Measurements from ENCODE around the gene SHH. TPM values are rescaled to one million over a fixed set of nuclear protein-coding genes. Genes with fewer than 3 reads are reported as not detected.

Gene SHH
- total RNA-seq, 1 experiment from 2014 or later: not detected

DNA sequence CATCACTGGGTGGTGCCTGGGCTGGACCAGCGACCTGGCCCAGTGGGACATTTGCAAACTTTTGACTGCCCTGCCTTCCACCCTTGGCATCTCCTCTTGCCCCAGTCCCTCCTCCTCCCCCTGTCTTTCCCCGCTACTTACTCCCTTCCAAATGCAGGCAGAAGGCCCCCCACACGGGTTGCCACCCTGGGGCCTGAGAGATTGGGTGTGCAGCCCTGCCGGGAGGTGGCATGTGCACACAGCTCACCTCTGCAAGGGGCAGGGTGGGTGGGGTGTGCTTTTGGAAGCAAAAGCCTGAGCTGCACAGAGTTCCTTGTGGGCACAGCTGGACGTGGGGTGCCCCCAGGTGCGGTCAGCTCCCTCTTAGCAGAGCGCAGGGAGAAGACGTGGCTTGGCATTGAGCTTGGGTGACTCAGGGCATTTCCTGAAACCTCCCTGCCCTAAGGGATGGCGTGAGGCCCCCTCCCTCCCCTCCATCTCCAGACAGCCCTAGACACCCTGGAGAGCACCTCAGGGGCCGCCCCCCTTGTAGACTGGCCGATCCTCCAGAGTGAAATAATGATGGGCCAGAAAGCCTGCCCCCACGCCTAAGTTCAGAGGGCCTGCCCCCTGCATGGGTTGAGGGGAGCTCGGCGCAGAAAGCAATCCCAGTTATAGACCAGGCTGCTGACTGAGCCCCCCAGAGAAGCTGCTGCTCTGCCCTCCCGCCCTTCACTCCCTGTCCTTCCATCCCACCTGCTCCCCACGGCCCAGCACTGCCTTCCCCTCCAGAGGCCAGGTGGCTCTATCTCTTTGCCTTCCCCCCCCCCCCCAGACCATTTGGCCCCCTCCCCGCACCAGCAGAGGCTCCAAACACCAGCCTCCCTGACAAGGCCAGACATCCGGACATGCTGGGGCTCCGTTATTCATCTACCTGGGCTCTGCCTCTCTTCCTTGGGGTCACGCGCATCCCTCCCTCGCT is 2.3 kb upstream of the SHH start:
- Histone ChIP-seq H3K36me3 (no peaks in the 10 kb centered on the region), H3K27me3 (peaks cover 21% of the 10 kb centered on the region), H3K4me3 (no peak overlapping the region), H3K9me3 (no peaks in the 10 kb centered on the region)
- no peak for DNase-seq

DNA sequence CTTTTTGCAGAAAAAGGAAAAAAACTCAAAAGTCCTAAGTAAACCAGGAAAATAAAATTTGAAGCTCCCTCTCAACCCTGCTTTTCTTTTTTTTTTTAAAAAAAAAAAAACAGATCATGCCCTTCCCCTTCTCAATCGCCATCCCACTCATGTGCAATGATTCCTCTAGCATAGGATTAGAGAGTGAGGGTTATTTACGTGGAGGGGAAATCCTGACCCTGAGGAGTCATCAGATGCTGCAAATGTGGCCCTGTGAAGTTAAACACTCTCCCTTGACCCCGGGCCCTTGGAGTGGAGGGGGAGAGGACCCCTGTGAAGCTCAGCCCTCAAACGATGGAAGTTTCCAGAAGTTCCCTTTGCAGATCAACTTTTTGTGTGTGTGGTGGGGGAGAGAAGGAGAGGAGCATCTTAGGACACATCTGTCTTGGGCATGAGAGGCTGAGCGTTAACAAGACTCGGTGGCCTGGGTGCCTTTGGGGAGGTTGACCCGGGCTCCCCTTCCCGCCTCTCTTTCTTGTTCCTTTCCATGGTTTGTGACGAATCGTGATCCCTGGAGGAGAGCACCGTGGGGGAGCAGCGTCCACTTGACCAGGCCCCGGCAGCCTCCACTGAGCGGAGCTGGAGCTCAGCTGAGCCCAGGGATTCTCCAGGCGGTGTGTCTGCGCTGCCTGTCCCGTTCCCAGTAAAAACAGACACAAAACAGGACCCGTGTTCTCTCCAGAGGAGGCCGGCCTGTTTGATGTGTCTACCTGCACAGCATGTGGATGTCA is 1.5 kb upstream of the SHH start:
- Histone ChIP-seq H3K36me3 (no peaks in the 10 kb centered on the region), H3K9me3 (no peaks in the 10 kb centered on the region), H3K27me3 (peaks cover 21% of the 10 kb centered on the region), H3K4me3 (no peak overlapping the region)
- no peak for DNase-seq

DNA sequence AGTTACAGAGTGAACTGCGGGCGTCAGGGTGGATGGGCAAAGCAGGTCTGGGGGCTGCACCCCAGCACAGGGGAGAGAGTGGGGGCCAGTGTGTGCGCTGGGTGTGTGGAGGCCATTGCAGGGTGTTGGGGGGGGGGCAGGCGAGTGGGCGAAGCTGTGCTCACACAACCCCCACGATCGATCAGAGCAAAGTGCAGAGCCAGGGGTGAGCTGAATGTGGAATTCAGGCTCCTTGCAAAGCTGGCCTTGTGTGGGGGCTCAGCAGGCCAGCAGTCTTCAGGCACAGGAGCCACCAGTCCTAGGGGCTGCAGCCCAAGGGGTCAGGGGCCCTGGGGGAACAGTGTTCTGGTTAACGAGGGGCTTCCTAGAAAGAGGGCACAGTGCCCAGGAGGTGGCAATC is 862 bp upstream of the SHH start:
- H3K36me3 ChIP-seq: no peaks in the 10 kb centered on the region
- H3K27me3 ChIP-seq: peaks cover 21% of the 10 kb centered on the region
- no peaks in the 10 kb centered on the region for H3K9me3 ChIP-seq
- H3K4me3 ChIP-seq: no peak overlapping the region
- no peak for DNase-seq

DNA sequence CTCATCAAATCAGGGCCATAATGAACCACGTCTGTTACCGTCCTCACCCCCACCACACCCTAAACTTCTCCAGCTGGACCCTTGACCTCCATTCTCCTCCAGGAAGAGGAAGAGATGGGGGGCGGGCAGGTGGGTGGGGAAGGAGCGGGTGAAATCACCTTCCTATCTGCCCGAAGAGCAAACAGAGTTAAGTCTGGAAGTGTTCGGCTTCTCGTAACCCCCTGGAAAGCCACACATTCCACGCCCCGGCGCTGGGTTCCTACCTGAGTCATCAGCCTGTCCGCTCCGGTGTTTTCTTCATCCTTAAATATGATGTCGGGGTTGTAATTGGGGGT is 736 bp downstream of the SHH start:
- H3K4me3 ChIP-seq: no peak overlapping the region

DNA sequence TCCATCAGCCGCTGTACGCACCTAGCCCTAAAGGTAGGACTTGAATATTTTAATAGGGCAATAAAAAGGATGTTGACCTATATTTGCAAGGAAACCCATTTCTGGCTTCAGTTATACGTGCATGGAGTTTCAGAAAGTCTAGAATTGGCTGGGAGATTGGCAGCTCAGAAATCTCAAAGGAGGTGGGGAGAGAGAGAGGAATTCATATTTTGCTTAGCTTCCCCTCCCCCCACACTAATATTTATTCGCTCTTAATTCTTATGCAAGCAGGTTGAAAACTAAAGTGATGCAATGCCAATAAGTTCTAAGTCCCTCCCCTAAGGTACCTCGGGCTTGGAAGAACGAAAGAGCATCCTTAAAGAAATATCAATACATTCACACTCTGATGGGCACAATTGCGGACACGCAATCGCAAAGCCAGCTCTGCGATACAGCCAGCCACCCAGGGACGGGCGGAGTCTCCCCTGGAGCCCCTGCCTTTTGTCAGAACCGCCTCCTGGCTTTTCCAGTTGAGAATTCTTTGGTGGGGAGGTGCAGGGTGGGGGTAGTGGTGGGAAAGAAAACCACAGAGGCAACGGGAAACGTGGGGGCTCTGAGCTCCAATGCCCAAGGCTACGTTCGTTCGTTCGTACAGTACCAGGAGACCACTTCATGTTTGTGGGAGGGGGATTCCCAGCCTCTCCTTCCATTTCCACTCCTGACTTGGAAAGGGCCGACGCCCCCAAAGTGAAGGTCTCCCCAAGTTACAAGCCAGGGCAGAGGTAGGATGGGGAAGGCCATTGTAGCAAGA is 1.3 kb downstream of the SHH start:
- Histone ChIP-seq H3K4me3 (no peak overlapping the region), H3K27me3 (peaks cover 21% of the 10 kb centered on the region), H3K9me3 (no peaks in the 10 kb centered on the region), H3K36me3 (no peaks in the 10 kb centered on the region)
- no peak for DNase-seq

More for the DNA sequence above, 736 bp downstream of the SHH start:
- Histone ChIP-seq H3K9me3 (no peaks in the 10 kb centered on the region), H3K36me3 (no peaks in the 10 kb centered on the region), H3K27me3 (peaks cover 21% of the 10 kb centered on the region)
- DNase-seq: no peak

DNA sequence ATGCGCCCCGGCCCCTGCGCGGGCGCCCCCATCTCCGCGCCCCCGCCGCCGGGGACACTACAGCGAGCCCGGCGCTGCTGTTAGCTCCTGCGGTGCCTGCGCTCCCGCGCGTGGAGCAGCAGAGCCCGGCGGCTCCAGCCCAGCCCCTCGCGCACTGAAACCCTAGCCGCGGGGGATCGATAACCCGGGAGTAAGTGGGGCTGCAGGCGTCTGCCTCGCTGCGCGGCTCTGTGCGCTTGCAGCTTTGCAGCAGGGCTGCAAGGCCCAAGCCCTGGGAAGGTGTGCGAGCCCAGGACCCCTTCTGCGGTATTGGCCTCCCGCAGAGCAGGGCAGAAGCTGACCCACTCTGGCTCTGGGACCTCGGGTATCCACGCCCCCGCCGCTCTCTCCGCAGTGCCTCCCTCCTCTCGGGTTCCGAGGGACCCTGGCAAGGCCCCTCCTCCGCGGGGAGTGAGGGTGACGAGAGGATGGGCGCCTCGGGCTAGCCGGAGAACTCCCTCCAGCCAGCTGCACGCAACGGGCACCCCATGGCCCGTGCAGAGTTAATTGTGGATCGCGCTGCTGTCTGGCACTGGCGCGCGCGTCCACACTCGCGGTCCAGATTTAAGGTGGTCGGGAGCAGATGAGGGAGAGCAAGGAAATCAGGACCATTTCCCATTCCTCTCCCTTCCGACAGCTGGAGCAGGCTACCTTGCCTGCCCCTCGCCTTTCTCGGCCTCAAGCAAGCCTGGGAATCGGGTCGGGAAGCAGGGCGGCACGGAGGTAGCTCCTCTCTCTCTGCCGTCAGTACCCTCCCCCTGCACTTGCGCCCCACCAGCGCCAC is 2.1 kb downstream of the SHH start:
- no peak for DNase-seq
- no peak overlapping the region for H3K4me3 ChIP-seq
- no peaks in the 10 kb centered on the region for H3K36me3 ChIP-seq
- no peaks in the 10 kb centered on the region for H3K9me3 ChIP-seq
- H3K27me3 ChIP-seq: peaks cover 21% of the 10 kb centered on the region

DNA sequence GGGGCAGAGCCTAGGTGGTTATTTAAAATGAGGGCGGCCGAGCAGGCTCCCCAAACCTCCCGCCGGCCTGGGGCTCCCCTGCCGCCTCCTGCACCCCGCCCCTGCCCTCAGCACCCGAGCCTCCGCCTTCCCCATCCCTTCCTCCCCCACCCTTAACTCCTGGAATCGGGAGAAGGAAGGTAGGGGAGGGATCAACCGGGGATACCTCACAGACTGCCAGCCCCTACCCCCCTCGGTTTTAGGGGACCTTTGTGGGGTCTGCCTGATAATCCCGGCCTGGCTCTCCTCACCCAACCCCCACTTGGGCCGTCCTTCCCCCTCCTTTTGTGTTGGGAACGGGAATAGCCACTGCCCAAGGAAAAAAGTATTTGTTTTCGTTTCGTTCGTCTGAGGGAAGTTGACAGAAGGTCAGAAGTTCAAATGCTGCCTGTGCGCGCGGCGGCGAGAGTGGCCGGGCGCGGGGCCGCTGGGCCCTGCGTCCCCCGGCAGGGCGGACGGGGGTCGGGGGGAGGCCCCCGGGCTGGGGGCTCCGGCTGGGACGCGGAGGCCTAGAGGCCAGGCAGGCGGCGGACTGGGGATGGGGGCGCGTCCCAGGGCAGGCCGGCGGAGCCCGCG is 2.8 kb downstream of the SHH start:
- DNase-seq: no peak
- Histone ChIP-seq H3K4me3 (no peak overlapping the region), H3K9me3 (no peaks in the 10 kb centered on the region), H3K27me3 (peaks cover 21% of the 10 kb centered on the region), H3K36me3 (no peaks in the 10 kb centered on the region)

DNA sequence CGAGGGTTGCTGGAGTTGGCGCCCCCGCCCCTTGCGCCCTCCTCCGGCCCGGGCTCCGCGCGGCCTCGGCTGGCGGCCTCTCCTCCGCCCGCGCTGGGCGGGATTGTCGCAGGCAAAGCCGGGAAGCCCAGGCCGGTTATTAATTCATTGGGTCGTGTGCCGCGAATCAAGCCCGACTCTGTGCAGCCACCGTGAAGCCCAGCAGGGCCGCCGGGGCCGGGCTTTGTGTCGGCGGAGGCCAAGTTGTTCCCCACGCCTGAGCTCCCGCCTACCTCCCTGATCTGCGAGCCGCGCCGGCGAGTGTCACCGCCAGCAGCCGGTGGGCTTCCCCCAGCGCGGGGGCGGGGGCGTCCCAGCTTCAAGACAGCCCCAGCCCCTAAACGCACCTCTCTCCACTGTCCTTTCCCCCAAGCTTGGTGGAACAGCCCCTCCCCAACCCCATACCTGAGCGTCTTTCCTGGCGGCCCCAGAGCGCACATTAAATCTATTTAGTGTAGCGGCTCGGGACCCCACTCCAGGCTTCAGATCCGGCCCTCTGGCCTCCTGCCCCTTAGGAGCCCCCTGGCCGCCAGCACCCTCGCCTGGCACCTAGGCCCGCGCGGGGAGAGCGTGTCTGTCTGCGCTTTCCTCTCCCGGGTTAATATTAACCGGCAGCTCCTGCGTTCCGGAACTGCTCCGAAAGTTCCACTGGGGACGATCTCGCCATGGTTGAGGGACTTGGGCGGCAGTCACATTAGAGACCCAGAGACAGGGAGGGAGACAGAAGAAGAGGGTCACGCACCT is 3.5 kb downstream of the SHH start:
- Histone ChIP-seq H3K4me3 (no peak overlapping the region), H3K36me3 (no peaks in the 10 kb centered on the region), H3K9me3 (no peaks in the 10 kb centered on the region), H3K27me3 (peaks cover 22% of the 10 kb centered on the region)
- DNase-seq: no peak

DNA sequence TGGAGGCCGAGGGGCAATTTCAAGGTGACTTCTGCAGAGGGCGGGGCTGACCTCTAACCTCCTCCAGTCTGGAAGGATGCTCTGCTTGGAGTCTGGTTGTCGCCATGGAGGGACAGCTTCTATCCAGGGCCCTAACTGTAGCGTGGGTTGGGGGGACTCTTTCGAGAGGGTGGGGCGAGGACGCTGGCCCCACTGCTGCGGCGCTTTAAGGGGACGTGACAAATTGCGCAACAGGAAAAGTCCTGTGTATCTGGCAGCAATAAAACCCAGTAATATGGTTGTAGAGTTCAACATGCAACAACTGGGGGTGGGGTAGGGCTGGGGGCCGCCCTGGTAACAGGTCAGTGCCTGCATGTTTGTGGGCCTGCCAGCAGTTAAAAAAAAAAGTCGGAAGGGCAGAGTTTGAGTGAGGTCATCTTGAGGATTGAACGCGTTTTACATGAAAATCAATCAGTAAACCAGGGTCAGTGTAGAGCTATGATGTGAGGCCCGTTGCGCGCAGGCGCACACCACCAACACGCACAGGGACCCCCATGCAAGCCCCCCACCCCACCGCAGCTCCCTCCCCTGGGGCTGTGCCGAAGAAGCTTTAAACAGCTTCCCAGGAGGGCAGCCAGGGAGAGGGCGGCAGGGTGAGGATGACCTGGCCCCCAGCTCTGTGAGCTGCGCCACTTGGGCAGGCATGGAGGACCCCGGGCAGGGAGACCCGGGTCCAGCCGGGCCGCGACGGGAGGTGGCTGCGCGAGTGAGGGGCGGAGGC is 4.3 kb downstream of the SHH start:
- Histone ChIP-seq H3K27me3 (peaks cover 26% of the 10 kb centered on the region), H3K4me3 (no peak overlapping the region), H3K36me3 (no peaks in the 10 kb centered on the region), H3K9me3 (no peaks in the 10 kb centered on the region)
- no peak for DNase-seq

DNA sequence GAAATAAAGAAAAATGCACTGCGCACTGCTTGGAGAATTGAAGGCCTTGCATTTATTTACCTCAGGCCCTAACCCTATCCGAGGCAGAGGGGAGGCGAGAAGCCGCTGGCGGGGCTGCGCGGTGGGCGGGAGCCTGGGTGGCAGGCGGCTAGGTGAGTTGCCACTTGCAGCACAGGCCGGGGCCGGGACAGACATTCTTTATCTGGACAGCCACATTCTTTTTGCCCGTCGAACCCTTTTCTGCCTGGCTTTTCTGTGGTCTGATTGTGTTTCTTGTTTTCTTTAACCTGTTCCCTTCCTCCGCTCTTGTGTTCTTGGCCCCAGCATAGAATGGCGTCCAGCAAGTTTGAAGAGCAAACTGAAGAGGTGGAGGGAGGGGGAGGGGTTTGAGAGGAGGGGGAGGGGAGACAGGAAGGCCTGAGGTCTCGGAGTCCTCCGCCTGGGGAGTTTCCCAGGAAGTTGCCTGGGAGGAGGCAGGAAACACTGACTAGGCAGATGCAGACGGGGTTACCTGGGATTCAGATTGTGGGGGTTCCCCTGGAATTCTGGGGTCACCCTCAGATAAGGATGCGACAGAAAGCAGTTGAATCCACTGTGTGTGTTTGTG is 5.1 kb downstream of the SHH start:
- no peak for DNase-seq
- H3K9me3 ChIP-seq: no peaks in the 10 kb centered on the region
- no peaks in the 10 kb centered on the region for H3K36me3 ChIP-seq
- H3K4me3 ChIP-seq: no peak overlapping the region
- peaks cover 25% of the 10 kb centered on the region for H3K27me3 ChIP-seq

DNA sequence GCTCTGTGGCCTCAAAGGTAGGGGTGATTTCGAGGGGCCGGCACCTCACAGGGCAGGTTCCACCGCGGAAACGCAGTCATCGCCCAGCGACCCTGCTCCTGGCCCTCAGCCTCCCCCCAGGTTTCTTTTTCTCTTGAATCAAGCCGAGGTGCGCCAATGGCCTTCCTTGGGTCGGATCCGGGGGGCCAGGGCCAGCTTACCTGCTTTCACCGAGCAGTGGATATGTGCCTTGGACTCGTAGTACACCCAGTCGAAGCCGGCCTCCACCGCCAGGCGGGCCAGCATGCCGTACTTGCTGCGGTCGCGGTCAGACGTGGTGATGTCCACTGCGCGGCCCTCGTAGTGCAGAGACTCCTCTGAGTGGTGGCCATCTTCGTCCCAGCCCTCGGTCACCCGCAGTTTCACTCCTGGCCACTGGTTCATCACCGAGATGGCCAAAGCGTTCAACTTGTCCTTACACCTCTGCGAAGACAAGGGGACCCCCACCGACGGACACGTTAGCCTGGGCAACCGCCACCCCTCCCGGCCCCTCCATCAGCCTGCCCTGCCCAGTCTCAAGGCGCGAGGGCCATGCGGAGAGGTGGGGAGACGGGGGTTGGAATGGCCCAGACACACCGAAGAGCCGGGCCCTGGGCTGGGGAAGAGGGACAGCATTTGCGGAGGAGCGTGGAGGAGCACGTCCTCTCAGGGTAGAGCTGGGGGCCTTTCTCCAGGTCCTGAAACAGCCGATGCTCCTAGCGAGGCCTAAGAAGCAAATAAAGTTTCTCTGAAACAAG is 6.0 kb downstream of the SHH start:
- Histone ChIP-seq H3K27me3 (peaks cover 16% of the 10 kb centered on the region), H3K36me3 (no peaks in the 10 kb centered on the region), H3K9me3 (no peaks in the 10 kb centered on the region), H3K4me3 (no peak overlapping the region)
- no peak for DNase-seq

DNA sequence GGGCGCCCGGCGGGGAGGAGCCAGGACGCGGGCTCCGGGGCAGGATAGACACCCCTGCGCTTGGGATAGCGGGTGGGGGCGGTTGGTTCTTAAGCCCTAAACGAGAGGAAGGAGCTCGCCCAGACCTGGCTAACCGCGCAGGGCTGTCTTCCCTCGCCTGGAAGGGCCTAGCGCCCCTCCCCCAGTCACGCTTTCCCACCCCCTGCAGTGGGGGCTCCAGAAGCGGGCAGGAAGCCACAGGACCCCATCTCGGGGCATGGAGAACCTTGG is 6.5 kb downstream of the SHH start:
- H3K36me3 ChIP-seq: no peaks in the 10 kb centered on the region
- peaks cover 10% of the 10 kb centered on the region for H3K27me3 ChIP-seq
- H3K4me3 ChIP-seq: no peak overlapping the region
- H3K9me3 ChIP-seq: no peaks in the 10 kb centered on the region
- no peak for DNase-seq

DNA sequence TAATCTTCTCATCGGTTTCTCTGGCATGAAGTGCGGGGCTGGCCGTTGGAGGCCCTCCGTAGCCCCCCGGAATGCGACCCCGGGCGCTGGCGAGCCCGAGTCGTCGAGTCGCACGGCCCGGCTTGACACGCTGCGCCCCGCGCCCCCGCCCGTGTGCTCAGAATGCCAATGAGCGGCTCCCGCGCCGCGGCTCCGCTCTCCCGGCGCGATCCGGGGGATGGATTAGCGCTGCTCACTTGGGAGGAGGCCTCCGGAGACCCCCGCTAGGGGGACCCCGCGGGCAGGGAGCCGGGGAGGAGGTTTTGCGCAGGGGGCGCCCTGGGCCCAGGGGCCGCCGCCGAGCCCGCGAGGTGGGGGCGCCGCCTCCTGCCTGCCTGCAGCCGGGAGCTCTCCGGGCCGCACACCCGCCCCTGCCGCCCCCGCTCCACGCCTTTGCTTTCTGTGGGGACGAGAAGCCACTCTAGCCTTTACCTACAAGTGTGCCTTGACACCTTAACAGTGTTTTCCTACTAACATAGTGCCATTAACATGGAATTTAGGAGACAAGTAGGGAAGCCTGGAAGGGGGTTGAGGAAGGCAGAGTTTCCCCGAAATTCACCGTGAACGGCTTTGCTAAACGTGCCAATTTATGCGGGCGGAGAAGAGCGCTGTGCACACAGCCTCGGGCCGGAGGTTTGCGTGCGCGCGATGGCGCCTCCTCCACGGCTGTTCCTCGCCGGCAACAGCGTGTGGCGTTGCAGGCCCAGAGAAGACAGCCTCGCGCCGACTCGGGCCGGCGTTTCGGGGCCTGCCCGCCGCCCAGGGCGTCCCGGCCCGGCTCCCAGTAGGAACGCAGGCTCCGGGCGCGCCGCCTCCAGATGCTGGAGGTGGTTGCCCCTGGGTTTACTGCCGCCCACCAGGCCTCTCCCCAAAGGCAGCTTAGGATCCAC is 7.1 kb downstream of the SHH start:
- DNase-seq: peak; percentile 67
- Histone ChIP-seq H3K36me3 (no peaks in the 10 kb centered on the region), H3K27me3 (peaks cover 5% of the 10 kb centered on the region; the same call in 1 of the 2 replicates), H3K9me3 (no peaks in the 10 kb centered on the region), H3K4me3 (no peak overlapping the region)

Data from MG63 (cell line).